ENCODE data around the gene CIAO2B.
"Not testable (repeated sequence)": the region's sequence is repeated elsewhere in the genome, so short reads cannot be mapped to it uniquely, and the experiment has no call there.

CIAO2B gene

DNA sequence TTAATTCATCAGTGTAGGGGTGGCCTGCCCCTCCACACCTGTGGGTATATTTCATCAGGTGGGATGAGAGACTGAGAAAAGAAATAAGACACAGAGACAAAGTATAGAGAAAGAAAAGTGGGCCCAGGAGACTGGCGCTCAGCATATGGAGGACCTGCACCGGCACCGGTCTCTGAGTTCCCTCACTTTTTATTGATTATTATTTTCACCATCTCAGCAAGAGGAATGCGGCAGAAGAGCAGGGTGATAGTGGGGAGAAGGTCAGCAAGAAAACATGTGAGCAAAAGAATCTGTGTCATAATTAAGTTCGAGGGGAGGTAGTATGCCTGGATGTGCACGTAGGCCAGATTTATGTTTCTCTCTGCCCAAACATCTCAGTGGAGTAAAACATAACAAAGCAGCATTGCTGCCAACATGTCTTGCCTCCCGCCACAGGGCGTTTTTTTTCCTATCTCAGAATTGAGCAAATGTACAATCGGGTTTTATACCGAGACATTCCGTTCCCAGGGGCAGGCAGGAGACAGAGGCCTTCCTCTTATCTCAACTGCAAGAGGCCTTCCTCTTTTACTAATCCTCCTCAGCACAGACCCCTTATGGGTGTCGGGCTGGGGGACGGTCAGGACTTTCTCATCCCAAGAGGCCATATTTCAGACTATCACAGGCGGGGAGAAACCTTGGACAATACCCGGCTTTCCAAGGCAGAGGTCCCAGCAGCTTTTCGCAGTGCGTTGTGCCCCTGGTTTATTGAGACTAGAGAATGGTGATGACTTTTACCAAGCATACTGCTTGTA, 21.4 kb upstream of the CIAO2B start:
- not testable (repeated sequence) for DNase-seq

DNA sequence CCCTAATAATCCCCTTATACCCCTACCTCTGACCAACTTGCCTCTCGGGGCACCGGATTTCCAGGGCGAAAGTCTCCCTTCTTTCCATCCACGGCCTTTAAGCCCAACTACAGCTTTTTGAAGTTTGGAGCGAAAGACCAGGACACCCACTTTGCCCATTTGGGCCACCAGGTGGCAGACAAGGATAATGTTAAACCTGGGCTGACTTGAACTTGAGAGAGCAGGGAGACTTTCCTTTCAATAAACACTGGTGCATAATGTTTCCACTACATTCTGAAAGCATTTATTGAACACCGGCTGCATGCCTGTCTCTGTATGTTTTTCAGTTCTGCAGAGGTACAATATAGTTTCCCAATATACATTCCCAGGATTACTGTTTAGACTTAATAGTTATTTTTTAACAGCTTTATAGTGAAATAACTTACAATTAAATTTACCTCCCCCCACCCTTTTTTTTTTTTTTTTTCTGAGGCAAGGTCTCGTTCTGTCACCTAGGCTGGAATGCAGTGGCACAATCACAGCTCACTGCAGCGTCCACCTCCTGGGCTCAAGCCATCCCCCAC, 20.0 kb upstream of the CIAO2B start:
- peak; percentile 70 for DNase-seq

DNA sequence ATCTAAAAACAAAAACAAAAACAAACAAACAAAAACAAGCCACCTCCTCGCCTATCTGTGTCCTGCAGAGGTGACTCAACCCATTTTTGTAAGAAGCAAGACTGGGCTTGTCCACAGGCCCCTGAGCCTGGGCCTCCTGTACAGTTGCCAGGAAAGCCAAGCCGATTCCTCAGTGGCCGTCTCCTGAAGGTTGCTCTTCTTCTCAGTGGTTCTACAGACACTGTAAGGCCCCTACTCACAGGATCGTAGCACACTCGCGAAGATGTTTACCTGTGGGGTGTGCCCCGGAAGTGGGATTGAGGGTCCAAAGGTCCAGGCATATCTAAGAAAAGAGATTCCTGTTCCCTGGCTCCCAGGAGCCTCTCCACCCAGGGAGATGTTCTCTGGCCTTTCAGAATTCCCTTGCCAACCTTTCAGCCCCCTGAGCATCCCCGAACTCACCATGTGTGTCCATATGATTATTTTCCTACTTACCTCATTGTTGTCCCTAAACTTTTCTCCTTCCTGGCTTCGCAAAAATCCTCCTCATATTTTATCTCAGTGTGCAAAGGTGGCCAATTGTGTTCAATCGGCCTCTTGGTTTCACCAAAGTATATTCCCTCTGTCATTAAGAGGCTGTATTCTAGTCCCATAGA, 19.4 kb upstream of the CIAO2B start:
- no peak for DNase-seq

DNA sequence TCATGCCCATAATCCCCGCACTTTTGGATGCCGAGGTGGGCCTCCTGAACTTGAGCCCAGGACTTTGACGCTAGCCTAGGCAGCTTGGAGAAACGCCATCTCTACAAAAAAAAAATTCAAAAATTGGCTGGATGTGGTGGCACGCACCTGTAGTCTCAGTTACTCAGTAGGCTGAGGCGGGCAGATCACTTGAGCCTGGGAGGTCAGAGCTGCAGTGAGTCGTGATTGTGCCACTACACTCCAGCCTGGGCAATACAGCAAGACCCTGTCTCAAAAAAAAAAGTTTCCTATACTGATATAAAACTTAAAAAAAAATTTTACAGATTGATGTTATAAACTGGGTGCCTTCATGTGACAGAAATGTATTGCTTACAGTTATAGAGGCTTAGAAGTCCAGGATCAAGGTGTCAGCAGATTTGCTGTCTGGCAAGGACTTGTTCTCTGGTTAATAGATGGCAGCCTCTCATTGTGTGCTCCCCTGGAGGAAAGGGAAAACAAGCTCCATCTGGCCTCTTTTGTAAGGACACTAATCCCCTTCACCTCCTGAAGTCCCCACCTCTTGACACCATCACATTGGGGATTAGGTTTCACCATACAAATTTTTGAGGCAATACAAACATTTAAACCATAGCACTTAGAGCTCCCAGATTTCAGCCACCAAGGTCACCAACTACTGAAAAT, 18.4 kb upstream of the CIAO2B start:
- no peak for DNase-seq

DNA sequence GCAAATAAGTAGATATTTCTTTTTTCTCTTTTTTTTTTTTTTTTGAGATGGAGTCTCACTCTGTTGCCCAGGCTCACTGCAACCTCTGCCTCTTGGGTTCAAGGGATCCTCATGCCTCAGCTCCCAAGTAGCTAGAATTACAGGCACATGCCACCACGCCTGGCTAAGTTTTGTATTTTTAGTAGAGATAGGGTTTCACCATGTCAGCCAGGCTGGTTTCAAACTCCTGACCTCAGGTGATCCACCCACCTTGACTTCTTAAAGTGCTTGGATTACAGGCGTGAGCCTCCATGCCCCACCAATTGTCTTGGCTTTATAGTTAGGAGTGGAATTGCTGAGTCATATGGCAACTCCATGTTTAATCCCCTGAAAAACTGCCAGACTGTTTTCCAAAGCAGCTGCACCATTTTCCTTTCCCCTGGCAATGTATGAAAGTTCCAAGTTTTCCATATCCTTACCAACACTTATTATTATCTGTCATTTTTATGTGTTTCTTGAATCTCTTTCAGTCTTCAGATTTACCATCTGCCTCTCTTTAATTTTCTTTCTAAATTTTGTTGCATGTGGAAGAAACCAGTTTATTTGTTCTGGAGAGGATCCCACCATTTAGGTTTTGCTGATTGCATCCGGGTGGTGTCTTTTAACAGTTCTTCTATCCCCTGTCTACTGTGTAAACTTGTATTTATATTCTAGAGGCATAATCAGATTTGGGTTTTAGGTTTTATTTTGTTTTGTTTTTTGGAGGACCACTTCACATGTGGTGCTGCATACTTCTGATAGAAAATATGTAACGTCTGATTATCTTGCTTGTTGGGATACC, 17.0 kb upstream of the CIAO2B start:
- no peak for DNase-seq

DNA sequence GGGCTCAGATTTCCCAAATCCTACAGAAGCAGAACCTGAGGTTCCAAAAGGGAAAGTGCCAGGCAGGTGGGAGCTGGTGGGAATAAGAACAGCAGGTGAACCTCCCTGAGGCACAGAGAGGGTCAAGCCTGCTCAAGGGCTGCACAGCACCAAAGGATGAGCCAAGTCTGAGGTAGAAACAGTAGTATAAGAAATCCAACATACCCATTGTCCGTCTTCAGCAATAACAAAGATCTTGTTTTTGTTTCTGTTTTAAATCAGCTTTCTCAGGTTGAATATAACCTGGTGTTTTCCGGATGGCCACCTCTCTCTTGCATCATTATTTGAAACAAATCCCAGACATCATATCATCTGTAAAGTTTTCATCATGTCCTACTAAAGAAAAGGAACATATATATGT, 16.2 kb upstream of the CIAO2B start:
- no peak for DNase-seq

DNA sequence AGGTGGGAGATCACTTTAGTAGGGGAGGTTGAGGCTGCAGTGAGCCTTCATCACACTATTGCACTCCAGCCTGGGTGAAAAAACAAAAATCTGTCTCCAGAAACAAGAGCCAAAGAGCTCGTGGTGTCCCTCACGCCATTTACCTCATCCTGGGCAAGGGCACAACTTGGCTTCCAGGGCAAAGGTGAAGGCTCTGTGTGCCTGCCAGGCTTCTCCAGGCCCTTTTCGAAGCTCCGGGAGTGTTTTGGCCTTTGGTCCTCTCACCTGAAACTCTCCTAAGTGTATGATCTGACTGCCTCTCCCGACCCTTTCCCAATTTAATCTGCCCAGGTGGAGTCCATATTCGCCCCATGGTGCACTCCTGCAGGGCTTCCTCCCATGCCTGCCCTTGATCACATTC, 15.3 kb upstream of the CIAO2B start:
- DNase-seq: no peak

DNA sequence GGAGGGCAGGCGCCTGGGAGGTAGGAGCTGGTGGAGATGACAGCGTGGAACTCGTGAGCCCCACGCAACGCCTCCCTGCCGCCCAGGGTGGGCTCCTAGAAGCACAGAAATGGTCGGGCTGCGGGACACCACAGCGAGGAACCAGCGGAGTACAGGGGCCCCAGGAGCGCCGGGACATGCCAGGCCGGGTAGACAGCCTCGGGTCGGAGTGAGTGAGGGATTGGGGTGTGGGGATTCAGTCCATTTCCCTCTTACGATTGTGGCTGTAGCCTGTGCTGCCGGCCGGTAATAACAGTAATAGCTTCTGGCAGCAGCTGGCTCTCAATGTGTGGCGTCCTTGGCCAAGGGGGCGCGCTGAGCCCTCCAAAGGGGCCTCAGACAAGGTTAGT, 14.6 kb upstream of the CIAO2B start:
- no peak for DNase-seq

DNA sequence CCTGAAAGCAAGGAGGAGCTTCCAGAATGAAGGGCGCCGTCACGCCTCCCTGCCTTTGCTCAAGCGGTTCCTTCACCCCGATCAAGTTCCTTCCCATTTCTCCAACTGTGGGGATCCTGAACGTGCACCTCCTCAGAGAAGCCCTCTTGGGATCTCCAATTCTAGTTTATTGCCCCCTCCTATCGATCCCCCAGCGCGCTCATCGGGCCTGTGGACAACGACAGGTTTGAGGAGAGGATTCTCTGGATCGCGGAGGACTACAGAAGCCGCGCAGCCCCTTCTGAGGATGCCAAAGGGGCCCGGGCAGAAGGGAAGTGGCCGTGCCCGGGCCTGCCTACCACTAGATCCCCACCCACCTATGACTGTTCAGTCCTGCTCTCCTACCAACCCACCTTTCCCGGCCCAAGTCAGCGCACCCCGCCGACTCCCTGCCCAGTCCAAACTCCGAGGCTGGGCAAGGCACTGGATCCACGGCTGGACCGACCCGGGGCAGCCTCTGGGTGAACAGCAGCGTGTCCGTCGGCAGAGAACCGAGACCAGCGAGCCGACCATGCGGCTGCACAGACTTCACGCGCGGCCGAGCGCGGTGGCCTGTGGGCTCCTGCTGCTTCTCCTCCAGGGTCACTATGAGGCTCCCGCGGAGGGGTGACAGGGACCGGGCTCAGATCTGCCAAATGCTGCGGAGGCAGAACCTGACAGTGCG, 14.1 kb upstream of the CIAO2B start:
- no peak for DNase-seq

DNA sequence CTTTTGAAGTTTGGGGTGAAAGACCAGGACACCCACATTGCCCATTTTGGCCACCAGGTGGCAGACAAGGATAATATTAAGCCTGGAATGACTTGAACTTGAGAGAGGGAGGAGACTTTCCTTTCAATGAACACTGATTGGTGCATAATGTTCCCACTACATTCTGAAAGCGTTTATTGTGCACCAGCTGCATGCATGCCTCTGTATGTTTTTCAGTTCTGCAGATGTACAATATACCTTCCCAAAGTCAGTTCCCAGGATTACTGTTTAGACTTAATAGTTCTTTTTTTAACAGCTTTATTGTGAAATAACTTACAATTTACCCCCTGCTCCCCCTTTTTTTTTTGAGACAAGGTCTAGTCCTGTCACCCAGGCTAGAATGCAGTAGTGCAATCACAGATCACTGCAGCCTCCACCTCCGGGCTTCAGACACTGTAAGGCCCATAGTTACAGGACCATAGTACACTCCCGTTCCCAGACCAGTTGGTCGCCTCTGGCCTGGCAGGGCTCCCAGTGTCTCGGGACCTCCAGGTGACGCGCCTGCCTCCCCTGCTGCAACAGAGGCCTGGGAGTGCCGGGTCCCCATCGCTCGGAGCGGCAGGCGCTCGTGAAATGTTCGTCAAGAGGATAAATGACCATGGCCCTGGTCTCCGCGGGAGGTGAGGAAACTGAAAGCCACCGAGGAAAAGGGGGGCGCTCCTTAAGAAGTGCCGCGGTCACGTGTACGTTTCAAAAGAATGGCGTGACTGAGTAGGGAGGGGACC, 13.3 kb upstream of the CIAO2B start:
- DNase-seq: peak; percentile 78

DNA sequence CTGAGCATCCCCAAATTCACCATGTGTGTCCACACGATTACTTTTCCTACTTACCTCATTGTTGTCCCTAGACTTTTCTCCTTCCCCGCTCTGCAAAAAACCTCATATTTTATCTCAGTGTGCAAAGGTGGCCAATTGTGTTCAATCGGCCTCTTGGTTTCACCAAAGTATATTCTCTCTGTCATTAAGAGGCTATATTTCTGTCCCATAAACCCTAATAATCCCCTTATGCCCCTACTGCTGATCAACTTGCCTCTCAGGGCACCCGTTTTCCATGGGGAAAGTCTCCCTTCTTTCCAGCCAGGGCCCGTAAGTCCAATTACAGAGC, 12.7 kb upstream of the CIAO2B start:
- DNase-seq: no peak

DNA sequence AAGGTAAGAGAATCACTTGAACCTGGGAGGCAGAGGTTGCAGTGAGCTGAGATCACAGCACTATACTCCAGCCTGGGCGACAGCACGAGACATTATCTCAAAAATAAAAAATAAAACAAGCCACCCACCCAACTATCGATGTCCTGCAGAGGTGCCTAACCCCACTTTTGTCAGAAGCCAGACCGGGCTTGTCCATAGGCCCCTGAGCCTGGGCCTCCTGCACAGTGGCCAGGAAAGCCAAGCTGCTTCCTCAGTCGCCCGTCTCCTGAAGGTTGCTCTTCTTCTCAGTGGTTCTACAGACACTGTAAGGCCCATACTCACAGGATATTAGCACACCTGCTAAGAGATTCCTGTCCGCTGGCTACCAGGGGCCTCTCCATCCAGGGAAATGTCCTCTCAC, 12.3 kb upstream of the CIAO2B start:
- no peak for DNase-seq

DNA sequence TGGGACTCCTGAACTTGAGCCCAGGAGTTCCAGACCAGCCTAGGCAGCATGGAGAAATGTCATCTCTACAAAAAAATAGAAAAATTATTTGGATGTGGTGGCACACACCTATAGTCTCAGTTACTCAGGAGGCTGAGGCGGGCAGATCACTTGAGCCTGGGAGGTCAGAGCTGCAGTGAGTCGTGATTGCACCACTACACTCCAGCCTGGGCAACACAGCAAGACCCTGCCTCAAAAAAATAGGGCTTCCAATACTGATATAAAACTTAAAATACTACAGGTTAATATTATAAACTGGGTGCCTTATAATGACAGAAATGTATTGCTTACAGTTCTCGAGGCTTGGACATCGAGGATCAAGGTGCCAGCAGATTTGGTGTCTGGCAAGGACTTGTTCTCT, 11.7 kb upstream of the CIAO2B start:
- DNase-seq: no peak

DNA sequence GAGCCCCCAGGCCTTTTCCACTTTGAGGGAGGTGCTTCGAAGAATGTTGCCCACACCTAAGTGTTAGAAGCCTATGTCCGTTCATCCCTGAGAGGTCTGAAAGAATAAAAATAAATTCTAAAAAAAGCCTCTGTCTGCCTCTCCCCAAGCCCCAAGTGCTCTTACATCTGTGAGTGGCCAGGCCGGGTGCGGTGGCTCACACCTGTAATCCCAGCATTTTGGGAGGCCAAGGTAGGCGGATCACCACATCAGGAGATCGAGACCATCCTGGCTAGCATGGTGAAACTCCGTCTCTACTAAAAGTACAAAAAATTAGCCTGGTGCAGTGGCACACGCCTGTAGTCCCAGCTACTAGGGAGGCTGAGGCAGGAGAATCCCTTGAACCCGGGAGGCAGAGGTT, 10.8 kb upstream of the CIAO2B start:
- not testable (repeated sequence) for DNase-seq

DNA sequence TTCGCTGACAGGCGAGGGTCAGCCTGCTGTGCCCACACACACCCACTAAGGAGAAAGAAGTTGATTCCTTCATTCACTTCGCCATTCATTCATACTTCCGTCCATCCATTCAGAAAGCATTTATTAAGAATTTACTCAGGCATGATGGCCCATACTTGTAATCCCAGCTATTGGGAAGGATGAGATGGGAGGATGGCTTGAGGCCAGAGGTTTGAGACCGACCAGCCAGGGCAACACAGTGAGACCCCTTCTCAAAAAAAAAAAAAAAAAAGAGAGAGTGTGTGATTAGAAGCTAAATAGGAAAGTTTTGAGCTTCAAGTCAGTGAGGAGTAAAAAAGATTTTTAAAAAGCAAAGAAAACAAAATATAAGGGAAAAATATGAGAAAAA, 9.8 kb upstream of the CIAO2B start:
- no peak for DNase-seq

DNA sequence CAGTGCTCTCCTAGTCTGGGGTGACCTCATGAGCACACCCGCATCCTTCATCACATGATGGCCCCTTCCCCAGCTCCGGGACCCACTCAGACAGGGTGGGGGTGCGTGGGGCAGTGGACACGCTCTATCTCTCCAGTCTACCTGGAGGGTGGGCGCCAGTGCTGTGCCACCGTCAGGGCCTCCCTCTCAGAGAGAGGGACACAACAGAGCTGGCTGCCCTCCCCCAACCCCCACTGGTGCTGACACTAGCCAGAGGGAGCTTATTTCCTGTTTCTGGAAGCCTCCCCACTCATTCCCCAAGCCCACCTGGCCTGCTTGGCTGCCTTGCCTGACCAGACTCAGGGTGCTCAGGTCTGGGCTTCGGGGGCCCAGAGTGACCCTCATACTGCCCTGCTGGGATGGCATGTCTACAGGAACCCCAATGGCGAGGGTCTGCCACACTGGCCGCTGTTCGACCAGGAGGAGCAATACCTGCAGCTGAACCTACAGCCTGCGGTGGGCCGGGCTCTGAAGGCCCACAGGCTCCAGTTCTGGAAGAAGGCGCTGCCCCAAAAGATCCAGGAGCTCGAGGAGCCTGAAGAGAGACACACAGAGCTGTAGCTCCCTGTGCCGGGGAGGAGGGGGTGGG, 9.3 kb upstream of the CIAO2B start:
- DNase-seq: no peak

DNA sequence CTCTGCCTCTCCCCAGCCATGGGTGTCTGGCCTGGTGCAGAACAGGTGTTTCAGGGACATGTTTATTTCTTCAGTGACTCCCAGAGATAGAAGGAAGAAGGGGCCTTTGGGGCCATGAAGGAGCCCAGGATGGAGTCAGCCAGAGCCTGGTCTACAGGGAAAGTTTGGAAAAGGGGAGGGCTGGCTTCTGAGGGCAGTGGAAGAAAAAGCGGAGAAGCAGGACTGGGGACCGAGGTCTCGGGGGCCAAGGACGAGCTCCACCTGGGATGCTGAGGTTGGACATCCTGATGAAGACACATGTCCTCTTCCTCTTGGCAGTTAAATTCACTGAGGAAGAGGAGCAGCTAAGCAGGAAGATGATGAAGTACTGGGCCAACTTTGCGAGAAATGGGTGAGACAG, 8.8 kb upstream of the CIAO2B start:
- DNase-seq: no peak

DNA sequence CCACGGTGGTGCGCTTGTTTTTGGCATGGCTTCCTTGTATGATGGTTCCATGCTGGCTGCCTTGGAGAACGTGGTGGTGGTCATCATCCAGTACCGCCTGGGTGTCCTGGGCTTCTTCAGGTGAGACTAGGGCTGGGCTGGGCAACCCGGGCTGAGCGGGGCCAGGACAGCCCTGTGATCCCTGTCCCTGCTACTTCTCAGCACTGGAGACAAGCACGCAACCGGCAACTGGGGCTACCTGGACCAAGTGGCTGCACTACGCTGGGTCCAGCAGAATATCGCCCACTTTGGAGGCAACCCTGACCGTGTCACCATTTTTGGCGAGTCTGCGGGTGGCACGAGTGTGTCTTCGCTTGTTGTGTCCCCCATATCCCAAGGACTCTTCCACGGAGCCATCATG, 6.0 kb upstream of the CIAO2B start:
- no peak for DNase-seq

DNA sequence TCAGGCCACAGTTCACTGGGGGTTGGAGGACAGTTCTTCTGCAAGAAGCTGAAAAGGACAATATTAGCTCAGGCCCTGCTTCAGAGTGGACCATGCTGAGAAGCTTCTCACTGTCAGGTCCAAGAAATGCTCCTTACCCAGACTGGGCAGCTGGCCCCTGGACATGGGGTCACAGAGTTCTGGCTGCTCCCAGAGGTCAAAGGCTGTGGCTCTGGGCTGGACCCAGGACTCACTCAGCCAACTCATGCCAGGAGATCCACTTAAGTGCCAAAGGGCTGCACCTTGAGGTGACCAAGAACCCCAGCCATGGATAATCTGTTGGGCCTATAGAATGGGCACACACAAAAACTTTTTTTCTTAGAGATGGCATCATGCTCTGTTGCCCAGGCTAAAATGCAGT, 5.2 kb upstream of the CIAO2B start:
- DNase-seq: no peak

DNA sequence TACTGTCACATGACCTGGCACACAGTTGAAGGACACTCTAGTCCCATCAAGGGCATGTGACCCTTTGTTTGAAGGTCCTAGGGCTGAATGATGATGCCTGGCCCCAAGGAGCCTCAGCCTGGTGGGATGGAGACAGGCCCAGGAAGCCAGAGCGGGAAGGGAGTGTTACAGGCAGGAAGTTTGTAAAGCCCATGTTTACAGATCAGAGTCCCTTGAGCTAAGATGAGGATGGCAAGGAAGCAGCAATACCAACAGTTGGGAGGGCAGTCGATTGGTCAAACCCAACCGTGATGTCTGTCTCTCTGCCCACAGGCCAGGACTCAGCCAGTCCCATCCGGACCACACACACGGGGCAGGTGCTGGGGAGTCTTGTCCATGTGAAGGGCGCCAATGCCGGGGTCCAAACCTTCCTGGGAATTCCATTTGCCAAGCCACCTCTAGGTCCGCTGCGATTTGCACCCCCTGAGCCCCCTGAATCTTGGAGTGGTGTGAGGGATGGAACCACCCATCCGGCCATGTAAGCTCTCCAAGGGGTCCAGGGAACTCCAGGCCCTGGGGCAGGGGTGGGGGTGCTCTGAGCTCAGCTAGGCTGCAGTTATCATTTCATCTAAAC, 3.6 kb upstream of the CIAO2B start:
- DNase-seq: no peak
